Keratinocyte (primary cell): Measurements from ENCODE around the gene TTC39C.

Source experiments
- EZH2 ChIP-seq: IDR thresholded peaks from one replicate; pipeline ENCODE4 v1.6.1; 2012; ENCODE audit warnings: inconsistent platforms, mild to moderate bottlenecking, low read length, moderate library complexity
- TF ChIP-seq, protein P1 (sequence below), 3 experiments: IDR thresholded peaks in 1 of 3; conservative IDR thresholded peaks in 1 of 3; optimal IDR thresholded peaks in 1 of 3; 2 replicates in 2 of 3; 3 replicates in 1 of 3; pipeline versions ENCODE3 to v1.5.1; 2011; ENCODE audit warnings: low read length in 3 of 3, mild to moderate bottlenecking in 3 of 3, moderate library complexity in 2 of 3, control low read depth in 1 of 3, inconsistent platforms in 1 of 3; ENCODE audit not compliant: insufficient read depth in 2 of 3; ENCODE audit errors: extremely low read depth in 1 of 3

DNA sequence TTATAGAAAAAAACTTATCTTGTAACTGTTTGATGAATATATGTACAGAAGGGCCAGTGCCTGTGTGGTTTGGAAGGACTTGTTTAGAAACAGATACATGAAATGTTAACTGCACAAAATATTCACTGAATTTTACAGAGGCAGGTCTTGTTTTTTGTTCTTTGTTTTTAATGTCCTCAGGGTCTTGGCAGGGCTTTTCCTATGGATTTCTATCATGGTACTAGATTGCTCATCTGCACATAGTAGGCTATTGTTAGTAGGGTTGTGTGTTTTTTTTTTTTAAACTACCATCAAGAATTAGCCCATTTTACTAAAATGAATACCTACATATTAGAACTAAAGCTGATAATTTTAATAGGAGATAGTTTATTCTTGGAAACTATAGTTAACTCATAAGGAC is 127.8 kb downstream of the TTC39C start:
- no peak for TF ChIP-seq EZH2
- TF ChIP-seq, protein P1, sequence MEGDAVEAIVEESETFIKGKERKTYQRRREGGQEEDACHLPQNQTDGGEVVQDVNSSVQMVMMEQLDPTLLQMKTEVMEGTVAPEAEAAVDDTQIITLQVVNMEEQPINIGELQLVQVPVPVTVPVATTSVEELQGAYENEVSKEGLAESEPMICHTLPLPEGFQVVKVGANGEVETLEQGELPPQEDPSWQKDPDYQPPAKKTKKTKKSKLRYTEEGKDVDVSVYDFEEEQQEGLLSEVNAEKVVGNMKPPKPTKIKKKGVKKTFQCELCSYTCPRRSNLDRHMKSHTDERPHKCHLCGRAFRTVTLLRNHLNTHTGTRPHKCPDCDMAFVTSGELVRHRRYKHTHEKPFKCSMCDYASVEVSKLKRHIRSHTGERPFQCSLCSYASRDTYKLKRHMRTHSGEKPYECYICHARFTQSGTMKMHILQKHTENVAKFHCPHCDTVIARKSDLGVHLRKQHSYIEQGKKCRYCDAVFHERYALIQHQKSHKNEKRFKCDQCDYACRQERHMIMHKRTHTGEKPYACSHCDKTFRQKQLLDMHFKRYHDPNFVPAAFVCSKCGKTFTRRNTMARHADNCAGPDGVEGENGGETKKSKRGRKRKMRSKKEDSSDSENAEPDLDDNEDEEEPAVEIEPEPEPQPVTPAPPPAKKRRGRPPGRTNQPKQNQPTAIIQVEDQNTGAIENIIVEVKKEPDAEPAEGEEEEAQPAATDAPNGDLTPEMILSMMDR (optimal IDR thresholded peaks at IDR 0.05 in 1 of 3, IDR thresholded peaks at IDR 0.05 in 1 of 3, conservative IDR thresholded peaks at IDR 0.05 in 1 of 3; ENCODE audit: extremely low read depth in 1 of 3, insufficient read depth in 2 of 3, low read length in 3 of 3), result no peak
